B cell (primary cell): ENCODE results near the gene CDK19. TPM values are rescaled to one million over a fixed set of nuclear protein-coding genes. Genes with fewer than 3 reads are reported as not detected.
A peak's percentile ranks its signal among the peaks of the same experiment; 100 is the strongest.

Source experiments
- ATAC-seq: fragments of 200-7000 bp; cut with Tn5 transposase; one replicate; pipeline ENCODE4 v1.10.0; 2021; ENCODE audit warnings: low read depth, mild to moderate bottlenecking, moderate number of reproducible peaks, moderate library complexity
- CTCF ChIA-PET: fragments of 350-600 bp; sonication (Branson Sonifier 250); formaldehyde crosslinking; loops from one replicate; lab custom pipeline; 2021; ENCODE audit warnings: antibody characterized with exemption, inconsistent platforms; lab: Charles Lee
- POLR2A ChIA-PET: fragments of 350-600 bp; sonication (Branson Sonifier 250); formaldehyde crosslinking; loops from one replicate; lab custom pipeline; 2021; ENCODE audit warnings: antibody characterized with exemption; lab: Charles Lee
- DNase-seq: peaks from one replicate; pipeline ENCODE4 v3.0.0; 2013
- H2AFZ ChIP-seq: 2 replicates; pipeline ENCODE4 v1.6.1; 2012; ENCODE audit warnings: mild to moderate bottlenecking, low read depth, low read length; ENCODE audit not compliant: insufficient read depth, poor library complexity, severe bottlenecking
- H3K27ac ChIP-seq, 2 donors: 1 replicate in 1 of 2; 2 replicates in 1 of 2; pipeline ENCODE4 v1.5.1; 2012 to 2013; ENCODE audit warnings: low read length in 2 of 2, mild to moderate bottlenecking in 2 of 2, moderate library complexity in 1 of 2
- H3K27me3 ChIP-seq, 4 experiments: fragments of 200-600 bp in 1 of 4; sonication (generic) in 1 of 4; replicated peaks in 1 of 4; 1 replicate in 2 of 4; 2 replicates in 2 of 4; pipeline versions ENCODE4 v1.6.1 to v1.7.0; 2013 to 2016; ENCODE audit warnings: low read length in 3 of 4, mild to moderate bottlenecking in 2 of 4, mixed read lengths in 1 of 4, moderate library complexity in 1 of 4; ENCODE audit not compliant: insufficient read depth in 4 of 4, control insufficient read depth in 3 of 4; ENCODE audit errors: control extremely low read depth in 1 of 4
- H3K36me3 ChIP-seq, 2 experiments: replicated peaks in 1 of 2; 1 replicate in 1 of 2; 2 replicates in 1 of 2; pipeline versions ENCODE4 v1.6.1 to v1.7.1; 2013; ENCODE audit warnings: low read length in 1 of 2; ENCODE audit not compliant: insufficient read depth in 2 of 2, control insufficient read depth in 1 of 2; ENCODE audit errors: control extremely low read depth in 1 of 2, extremely low read depth in 1 of 2
- H3K4me1 ChIP-seq, 2 donors: fragments of 200-600 bp in 1 of 2; sonication (generic) in 1 of 2; 1 replicate in 1 of 2; 2 replicates in 1 of 2; pipeline versions ENCODE4 v1.5.1 to v1.6.1; 2013 to 2017; ENCODE audit warnings: low read length in 2 of 2; ENCODE audit not compliant: control insufficient read depth in 2 of 2, insufficient read depth in 2 of 2
- H3K4me2 ChIP-seq: replicated peaks from 2 replicates; pipeline ENCODE3; 2012; ENCODE audit warnings: mild to moderate bottlenecking, low read depth, low read length; ENCODE audit not compliant: poor library complexity, severe bottlenecking
- H3K4me3 ChIP-seq, 5 experiments: fragments of 200-600 bp in 1 of 5; sonication (generic) in 1 of 5; 1 replicate in 3 of 5; 2 replicates in 2 of 5; pipeline versions ENCODE4 v1.5.1 to v1.7.0; 2011 to 2016; ENCODE audit warnings: low read length in 4 of 5, mild to moderate bottlenecking in 4 of 5, low read depth in 2 of 5, control low read depth in 1 of 5, moderate library complexity in 1 of 5; ENCODE audit not compliant: insufficient read depth in 1 of 5; ENCODE audit errors: control extremely low read depth in 1 of 5, extremely low read depth in 1 of 5
- H3K79me2 ChIP-seq: fragments of 200-600 bp; sonication (generic); one replicate; pipeline ENCODE4 v1.6.0; 2016; ENCODE audit warnings: low read length; ENCODE audit not compliant: control insufficient read depth, insufficient read depth
- H3K9ac ChIP-seq: fragments of 200-600 bp; sonication (generic); 2 replicates; pipeline ENCODE4 v1.6.1; 2017; ENCODE audit warnings: mild to moderate bottlenecking, low read length, moderate library complexity
- H3K9me3 ChIP-seq, 3 donors: one replicate each; pipeline versions ENCODE4 v1.6.1 to v1.7.1; 2013; ENCODE audit warnings: low read length in 2 of 3; ENCODE audit not compliant: control insufficient read depth in 2 of 3, insufficient read depth in 1 of 3; ENCODE audit errors: control extremely low read depth in 1 of 3
- H4K20me1 ChIP-seq: 2 replicates; pipeline ENCODE4 v1.6.0; 2012; ENCODE audit warnings: mild to moderate bottlenecking, low read length; ENCODE audit not compliant: insufficient read depth, control insufficient read depth, poor library complexity, severe bottlenecking
- H3K27ac Mint-ChIP-seq: one replicate; pipeline ENCODE4 v1.8.0; 2021; ENCODE audit warnings: mixed read lengths
- H3K27me3 Mint-ChIP-seq: one replicate; pipeline ENCODE4 v1.8.0; 2021; ENCODE audit warnings: mixed read lengths
- H3K4me1 Mint-ChIP-seq: one replicate; pipeline ENCODE4 v1.8.0; 2021; ENCODE audit warnings: mixed read lengths
- H3K4me3 Mint-ChIP-seq: one replicate; pipeline ENCODE4 v1.8.0; 2021; ENCODE audit warnings: mixed read lengths
- H3K9me3 Mint-ChIP-seq: one replicate; pipeline ENCODE4 v1.8.0; 2022; ENCODE audit warnings: mixed read lengths; ENCODE audit not compliant: insufficient read depth
- CTCF ChIP-seq: fragments of 200-600 bp; IDR thresholded peaks from one replicate; pipeline ENCODE4 v1.8.0; 2022; ENCODE audit warnings: antibody characterized with exemption, mild to moderate bottlenecking
- EZH2 ChIP-seq: IDR thresholded peaks from 2 replicates; pipeline ENCODE4 v1.6.1; 2012; ENCODE audit warnings: borderline replicate concordance, low read depth, mild to moderate bottlenecking, moderate library complexity, low read length; ENCODE audit not compliant: insufficient read depth, poor library complexity, severe bottlenecking
- WGBS: methylation state at CpG from one replicate; pipeline ENCODE4 v1.1.5; 2013; ENCODE audit warnings: missing lambda C conversion rate; ENCODE audit not compliant: insufficient coverage; 5-methylcytosine and 5-hydroxymethylcytosine counted together
- intact Hi-C: fragments of 100-400 bp; cut with micrococcal nuclease; formaldehyde crosslinking; loops from one replicate; pipeline ENCODE4 v1.10.0; 2022
- polyA plus RNA-seq: library from polyadenylated mRNA; depleted of rRNA; stranded (reverse); fragments of >200 nt; gene quantifications from 2 replicates; pipeline ENCODE4 v1.2.3, GENCODE V29; 2012
- total RNA-seq, 2 donors: library from RNA; stranded (reverse); fragments of 120-200 nt in 1 of 2; gene quantifications; 1 replicate in 1 of 2; 2 replicates in 1 of 2; pipeline versions ENCODE4 v1.2.3 to v1.2.4, GENCODE V29; 2013 to 2022

The CDK19 gene
- total and polyA plus RNA-seq, 2 donors (not counting 1 experiment from before 2014, with no cell fraction given), result 8.7 to 44.8 TPM

- H3K27ac Mint-ChIP-seq, result peak overlapping the region; percentile 99
- Histone ChIP-seq H3K27ac (peak overlapping the region; percentile 84 to 93), H3K9me3 (no peaks in the 10 kb centered on the region), H3K9ac (peak overlapping the region; percentile 93), H4K20me1 (peaks cover 14% of the 10 kb centered on the region), H3K36me3 (peaks cover 0 to 4% of the 10 kb centered on the region in 2 experiments), H3K4me1 (peaks cover 37 to 40% of the 10 kb centered on the region in 2 donors), H3K4me3 (peak overlapping the region; percentile 78 to 99 (median 87)), H3K79me2 (peaks cover 56% of the 10 kb centered on the region), H3K4me2 (peak overlapping the region; percentile 94), H2AFZ (peak overlapping the region; percentile 82), H3K27me3 (no peaks in the 10 kb centered on the region)
- ATAC-seq (peak; percentile 9), DNase-seq (peak; percentile 77)
- no peaks in the 10 kb centered on the region for H3K9me3 Mint-ChIP-seq
- CTCF ChIA-PET, result interaction anchor here (0.7 to 2.7 kb wide), 8 partner anchors 45 to 1431 kb away, joined by 3 to 36 read pairs (median 4); partner anchors contain the start of genes AMD1 and GTF3C6
- H3K4me3 Mint-ChIP-seq, result peak overlapping the region; percentile 97
- no peaks in the 10 kb centered on the region for H3K27me3 Mint-ChIP-seq
- WGBS, result under 1% methylated on average over 84 of the region's 86 CpGs
- TF ChIP-seq EZH2 (no peak), CTCF (no peak)
- POLR2A ChIA-PET, result interaction anchor here (0.6 to 4.3 kb wide), 9 partner anchors 9 to 1432 kb away, joined by 3 to 99 read pairs (median 6); partner anchors contain the start of genes AMD1, CD164, GTF3C6 and RPF2
- peaks cover 46% of the 10 kb centered on the region for H3K4me1 Mint-ChIP-seq
- intact Hi-C loops, result loop anchor here (1.0 to 10.0 kb wide), 9 partner anchors 42 to 1357 kb away; partner anchors contain the start of genes AMD1, CDC40, FYN and GTF3C6
These were observed 911 bp downstream of the CDK19 start for GRCh38 chr6:110814102-110815014.
